DND-41 (cell line): ENCODE data around the gene RHOH.
"Not testable (repeated sequence)": the region's sequence is repeated elsewhere in the genome, so short reads cannot be mapped to it uniquely, and the experiment has no call there.

Experiments
- ATAC-seq: fragments of 200-7000 bp; cut with Tn5 transposase; 3 replicates; pipeline ENCODE4 v1.9.1; 2021; ENCODE audit warnings: low read depth; ENCODE audit not compliant: insufficient read depth
- DNase-seq: peaks from one replicate; pipeline ENCODE4 v3.0.0-alpha.2; 2020
- H2AFZ ChIP-seq: 2 replicates; pipeline ENCODE4 v1.6.0; 2012; ENCODE audit warnings: low read depth, low read length
- H3K27ac ChIP-seq: 2 replicates; pipeline ENCODE4 v1.5.1; 2012; ENCODE audit warnings: low read length, inconsistent platforms
- H3K27me3 ChIP-seq: fragments of 200-600 bp; sonication (generic); 2 replicates; pipeline ENCODE4 v1.6.0; 2012; ENCODE audit warnings: low read length, mild to moderate bottlenecking, inconsistent platforms; ENCODE audit not compliant: insufficient read depth, poor library complexity
- H3K36me3 ChIP-seq: 2 replicates; pipeline ENCODE4 v1.5.1; 2012; ENCODE audit warnings: low read length, inconsistent platforms; ENCODE audit not compliant: insufficient read depth
- H3K4me1 ChIP-seq: 2 replicates; pipeline ENCODE4 v1.5.1; 2012; ENCODE audit warnings: mild to moderate bottlenecking, low read length; ENCODE audit not compliant: insufficient read depth
- H3K4me2 ChIP-seq: 2 replicates; pipeline ENCODE4 v1.6.0; 2012; ENCODE audit warnings: mild to moderate bottlenecking, moderate library complexity, low read length, inconsistent platforms; ENCODE audit not compliant: insufficient read depth
- H3K4me3 ChIP-seq, 2 experiments: fragments of 200-600 bp in 1 of 2; shearing (Covaris generic) in 1 of 2; 2 replicates each; pipeline ENCODE4 v1.5.1; 2012 to 2016; ENCODE audit warnings: inconsistent platforms in 2 of 2, low read length in 2 of 2, mild to moderate bottlenecking in 2 of 2, low read depth in 1 of 2, moderate library complexity in 1 of 2
- H3K79me2 ChIP-seq: 2 replicates; pipeline ENCODE4 v1.6.0; 2012; ENCODE audit warnings: low read length, inconsistent platforms; ENCODE audit not compliant: insufficient read depth
- H3K9ac ChIP-seq: 2 replicates; pipeline ENCODE4 v1.6.0; 2012; ENCODE audit warnings: low read depth, mild to moderate bottlenecking, inconsistent platforms, low read length, moderate library complexity
- H3K9me3 ChIP-seq: 2 replicates; pipeline ENCODE4 v1.5.1; 2012; ENCODE audit warnings: low read length, moderate library complexity, mild to moderate bottlenecking, inconsistent platforms; ENCODE audit not compliant: insufficient read depth, severe bottlenecking
- H4K20me1 ChIP-seq: 2 replicates; pipeline ENCODE4 v1.6.0; 2012; ENCODE audit warnings: low read length; ENCODE audit not compliant: insufficient read depth
- CTCF ChIP-seq: IDR thresholded peaks from 2 replicates; pipeline ENCODE4 v1.5.1; 2012; ENCODE audit warnings: borderline replicate concordance, low read length, moderate library complexity, mild to moderate bottlenecking; ENCODE audit not compliant: poor library complexity, severe bottlenecking; ENCODE audit errors: extremely low read depth
- EZH2 ChIP-seq: IDR thresholded peaks from 3 replicates; pipeline ENCODE4 v1.6.1; 2012; ENCODE audit warnings: borderline replicate concordance, low read depth, mild to moderate bottlenecking, moderate library complexity, low read length, inconsistent platforms; ENCODE audit not compliant: severe bottlenecking

RHOH gene

GRCh38 chr4:40196724-40197281, at the start of gene RHOH:
RHOH (plus strand) TSS chr4:40197031; CDS start chr4:40243387, 46,356 bp downstream.
- H3K4me3 ChIP-seq: peak within 1 kb of the TSS; percentile 75 to 84
- ATAC-seq: peak; percentile 52

GRCh38 chr4:40147490-40147889, 49.3 kb upstream of the RHOH start:
- Histone ChIP-seq H3K36me3 (peaks cover 57% of the 10 kb centered on the region), H3K79me2 (peaks cover 22% of the 10 kb centered on the region)
- not testable (repeated sequence) for DNase-seq

More at GRCh38 chr4:40196724-40197281, at the start of gene RHOH:
- peak within 1 kb of the TSS; percentile 86 for H3K9ac ChIP-seq
- peak within 1 kb of the TSS; percentile 98 for H3K27ac ChIP-seq
- peak within 1 kb of the TSS; percentile 74 for H3K4me2 ChIP-seq
- no peaks in the 10 kb centered on the region for H3K27me3 ChIP-seq
- H4K20me1 ChIP-seq: peaks cover 37% of the 10 kb centered on the region
- peak; percentile 91 for DNase-seq
- peaks cover 99% of the 10 kb centered on the region for H3K79me2 ChIP-seq
- H2AFZ ChIP-seq: peak within 1 kb of the TSS; percentile 28; the same call in 1 of the 2 replicates
- no peaks in the 10 kb centered on the region for H3K9me3 ChIP-seq
- H3K36me3 ChIP-seq: peaks cover 30% of the 10 kb centered on the region
- no peak for TF ChIP-seq CTCF
- TF ChIP-seq EZH2: no peak
- H3K4me1 ChIP-seq: peaks cover 68% of the 10 kb centered on the region

GRCh38 chr4:40149960-40150385, 46.9 kb upstream of the RHOH start:
- Histone ChIP-seq H2AFZ (no peak overlapping the region), H3K9me3 (peaks cover 3% of the 10 kb centered on the region), H3K36me3 (peaks cover 53% of the 10 kb centered on the region), H3K27ac (peak overlapping the region; percentile 60), H3K9ac (no peak overlapping the region), H3K4me2 (no peak overlapping the region), H3K79me2 (peaks cover 35% of the 10 kb centered on the region), H4K20me1 (no peaks in the 10 kb centered on the region), H3K27me3 (no peaks in the 10 kb centered on the region), H3K4me3 (no peak overlapping the region), H3K4me1 (peaks cover 35% of the 10 kb centered on the region)
- DNase-seq (peak; percentile 79), ATAC-seq (peak; percentile 88)
- TF ChIP-seq EZH2 (no peak), CTCF (peak; percentile 94)

More at GRCh38 chr4:40147490-40147889, 49.3 kb upstream of the RHOH start:
- H3K4me3 ChIP-seq, ATAC-seq, H3K27me3 ChIP-seq, H3K4me2 ChIP-seq, H3K27ac ChIP-seq, H2AFZ ChIP-seq, H3K9ac ChIP-seq, H4K20me1 ChIP-seq, H3K9me3 ChIP-seq: not testable (repeated sequence)
- H3K4me1 ChIP-seq: peaks cover 25% of the 10 kb centered on the region

- Histone ChIP-seq H3K79me2 (peaks cover 35% of the 10 kb centered on the region), H3K4me1 (peaks cover 35% of the 10 kb centered on the region), H3K27ac (peak overlapping the region; percentile 70), H3K36me3 (peaks cover 44% of the 10 kb centered on the region), H3K27me3 (no peaks in the 10 kb centered on the region), H4K20me1 (no peaks in the 10 kb centered on the region), H3K9me3 (peaks cover 3% of the 10 kb centered on the region), H3K9ac (no peak overlapping the region; the same call in 1 of the 2 replicates), H3K4me3 (no peak overlapping the region), H2AFZ (no peak overlapping the region), H3K4me2 (no peak overlapping the region)
- no peak for DNase-seq
- TF ChIP-seq CTCF (no peak), EZH2 (no peak)
- ATAC-seq: no peak
Observed at GRCh38 chr4:40150932-40151331, 45.9 kb upstream of the RHOH start.
